NCI-H774 (cell line): ENCODE measurements around the gene TTLL6.
"Not testable (repeated sequence)": the region's sequence is repeated elsewhere in the genome, so short reads cannot be mapped to it uniquely, and the experiment has no call there.

Source experiments
- DNase-seq: peaks from one replicate; lab custom pipeline; 2025; lab: John Stamatoyannopoulos, UW

The TTLL6 gene

GRCh38 chr17:48723423-48724250 lies 93.4 kb downstream of the TTLL6 start:
- DNase-seq: peak; percentile 34

DNA sequence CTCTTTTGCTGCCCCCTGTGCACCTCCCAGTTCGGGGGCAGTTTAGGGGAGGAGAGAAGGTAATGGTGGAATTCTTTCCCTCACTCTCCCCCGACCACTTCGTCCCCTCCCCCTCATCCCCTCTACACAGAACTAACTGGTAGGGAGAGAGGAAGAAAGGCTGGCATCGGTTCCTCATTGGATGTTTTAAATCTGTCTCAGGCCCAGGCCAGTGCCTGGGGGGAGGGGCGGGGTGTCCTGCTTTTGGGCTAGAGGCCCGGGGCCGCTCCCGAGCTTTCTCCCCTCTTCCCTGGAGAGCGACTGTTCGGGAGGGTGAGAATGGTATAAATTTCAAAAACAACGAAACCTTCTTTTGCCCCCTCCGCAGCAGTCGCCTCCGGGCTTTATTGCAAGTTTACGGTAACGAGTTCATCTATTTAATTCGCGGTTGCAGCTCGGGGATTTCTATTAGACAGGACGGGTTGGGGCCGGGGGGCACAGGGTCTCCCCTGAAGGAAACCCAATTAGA lies 94.1 kb downstream of the TTLL6 start, which contains the start of gene PRAC2:
Gene PRAC2, plus strand, starts transcription at position 271 of the 508 bp plus-strand sequence. CDS start 1,226 bp downstream, outside the sequence.
- no peak for DNase-seq

DNA sequence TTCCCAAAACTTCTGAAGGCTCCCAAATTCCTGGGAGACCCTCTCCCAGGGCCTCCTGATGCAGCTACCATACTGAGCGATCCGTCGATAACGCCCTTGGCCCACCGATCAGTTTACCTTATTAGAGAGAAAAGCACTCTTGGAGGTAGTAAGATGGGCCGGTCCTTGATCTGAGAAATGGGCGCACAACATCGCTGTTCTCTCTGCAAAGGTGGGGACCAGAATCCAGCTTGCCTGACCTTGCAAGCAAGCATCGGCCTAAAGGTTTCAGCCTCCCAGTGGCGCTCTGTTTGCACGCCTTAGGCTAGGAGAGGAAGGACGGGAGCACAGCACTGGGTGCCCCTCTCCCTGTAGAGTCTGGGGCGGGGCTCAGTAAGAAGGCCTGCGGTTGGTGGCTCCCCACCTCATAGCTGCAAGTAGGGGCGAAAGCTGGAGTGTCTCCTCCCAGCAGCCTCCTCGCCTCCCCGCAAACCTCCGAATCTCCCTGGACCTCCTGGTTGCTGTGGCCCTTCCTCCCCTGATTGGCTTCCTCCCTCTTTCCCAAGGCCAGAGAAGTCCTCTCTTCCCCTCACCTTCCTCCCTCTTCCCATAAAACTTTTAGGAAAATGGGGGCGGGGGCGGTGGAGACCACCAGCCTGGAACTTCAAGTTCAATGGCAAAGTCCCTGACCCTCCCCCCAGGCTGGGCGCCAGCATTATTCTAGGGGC lies 94.7 kb downstream of the TTLL6 start, which contains the start of gene PRAC1:
Gene PRAC1, minus strand, starts transcription at position 318 of the 707 bp plus-strand sequence. Its CDS starts 126 bp downstream, at position 192.
- DNase-seq: no peak

GRCh38 chr17:48721009-48721402 lies 96.0 kb downstream of the TTLL6 start:
- no peak for DNase-seq

DNA sequence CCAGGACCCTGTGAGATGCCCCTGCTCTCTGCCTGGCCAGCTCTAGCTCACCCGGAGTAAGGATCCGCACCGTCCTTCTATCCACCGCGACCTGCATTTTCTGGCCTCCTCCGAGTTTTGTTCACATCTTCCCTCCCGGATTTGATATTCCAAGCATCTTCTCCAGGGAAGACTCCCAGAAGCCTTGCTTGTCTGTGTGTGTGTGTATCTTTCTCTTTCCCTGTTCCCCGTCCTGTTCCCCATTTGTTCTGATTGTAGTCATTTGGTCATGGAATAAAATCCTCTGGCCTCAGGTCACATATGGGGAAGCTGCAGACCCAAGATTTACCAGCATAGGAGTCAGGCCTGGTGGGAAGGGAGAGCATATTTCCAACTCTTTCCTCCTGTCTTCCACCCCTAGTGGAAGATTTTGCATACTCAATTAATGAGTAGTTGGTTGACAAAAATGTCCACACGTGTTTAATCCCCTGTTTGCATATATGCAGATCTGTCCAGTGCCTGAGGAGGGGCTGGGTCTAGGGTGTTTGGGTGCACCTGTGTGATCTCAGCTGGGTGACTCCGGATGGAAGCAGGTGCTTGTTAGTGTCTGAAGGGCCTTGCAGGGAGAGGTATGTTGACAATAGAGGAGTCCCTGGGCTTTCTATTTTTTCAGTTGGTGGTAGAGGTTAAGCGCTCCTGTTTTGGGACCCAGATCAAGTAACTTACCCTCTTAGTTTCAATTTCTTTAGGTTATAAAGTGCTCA lies 96.6 kb downstream of the TTLL6 start:
- peak; percentile 53 for DNase-seq

- no peak for DNase-seq
Measured at GRCh38 chr17:48719642-48720265, 97.3 kb downstream of the TTLL6 start.

DNA sequence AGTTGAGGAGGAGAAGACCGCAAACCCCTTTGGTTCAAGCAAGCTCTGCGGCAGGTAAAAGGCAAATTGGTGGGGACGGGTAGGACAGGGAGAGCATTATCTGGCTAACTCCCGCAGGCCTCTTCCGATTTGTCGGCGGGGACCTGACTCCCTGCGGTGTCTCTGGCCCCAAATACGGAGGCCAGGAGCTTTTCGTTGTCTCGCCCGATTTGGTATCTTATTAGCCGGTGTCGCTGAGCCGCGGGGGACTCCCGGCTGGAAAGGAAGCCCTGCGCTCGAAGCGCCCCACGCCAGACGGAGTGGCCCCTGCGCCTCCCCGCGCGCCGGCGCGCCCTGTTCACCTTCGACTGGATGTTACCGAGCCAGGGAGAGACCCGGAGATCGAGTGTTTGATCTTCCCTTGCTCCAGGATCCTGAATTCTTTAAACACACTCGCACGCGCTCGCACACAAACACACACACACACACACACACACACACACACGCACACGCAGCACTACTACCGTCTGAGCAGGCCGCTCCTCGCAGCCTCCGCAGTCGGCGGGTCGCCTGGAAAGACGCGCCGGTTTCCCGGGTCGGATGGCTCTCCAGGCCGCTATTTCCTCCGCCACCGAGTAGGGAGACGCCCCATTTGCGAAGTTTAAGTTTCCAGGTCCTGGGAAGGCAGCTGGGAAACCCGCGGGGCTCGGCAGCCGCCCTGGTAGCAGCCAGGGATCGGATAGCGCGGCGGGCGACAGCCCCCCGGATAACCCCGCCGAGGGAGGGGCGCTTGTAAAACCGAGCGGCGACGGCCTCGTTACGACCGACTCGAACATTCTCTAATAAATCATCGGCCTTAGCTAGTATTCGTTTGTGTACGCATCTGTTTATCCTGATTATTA lies 98.0 kb downstream of the TTLL6 start:
- DNase-seq: no peak

GRCh38 chr17:48718227-48718760 lies 98.7 kb downstream of the TTLL6 start:
- DNase-seq: no peak

DNA sequence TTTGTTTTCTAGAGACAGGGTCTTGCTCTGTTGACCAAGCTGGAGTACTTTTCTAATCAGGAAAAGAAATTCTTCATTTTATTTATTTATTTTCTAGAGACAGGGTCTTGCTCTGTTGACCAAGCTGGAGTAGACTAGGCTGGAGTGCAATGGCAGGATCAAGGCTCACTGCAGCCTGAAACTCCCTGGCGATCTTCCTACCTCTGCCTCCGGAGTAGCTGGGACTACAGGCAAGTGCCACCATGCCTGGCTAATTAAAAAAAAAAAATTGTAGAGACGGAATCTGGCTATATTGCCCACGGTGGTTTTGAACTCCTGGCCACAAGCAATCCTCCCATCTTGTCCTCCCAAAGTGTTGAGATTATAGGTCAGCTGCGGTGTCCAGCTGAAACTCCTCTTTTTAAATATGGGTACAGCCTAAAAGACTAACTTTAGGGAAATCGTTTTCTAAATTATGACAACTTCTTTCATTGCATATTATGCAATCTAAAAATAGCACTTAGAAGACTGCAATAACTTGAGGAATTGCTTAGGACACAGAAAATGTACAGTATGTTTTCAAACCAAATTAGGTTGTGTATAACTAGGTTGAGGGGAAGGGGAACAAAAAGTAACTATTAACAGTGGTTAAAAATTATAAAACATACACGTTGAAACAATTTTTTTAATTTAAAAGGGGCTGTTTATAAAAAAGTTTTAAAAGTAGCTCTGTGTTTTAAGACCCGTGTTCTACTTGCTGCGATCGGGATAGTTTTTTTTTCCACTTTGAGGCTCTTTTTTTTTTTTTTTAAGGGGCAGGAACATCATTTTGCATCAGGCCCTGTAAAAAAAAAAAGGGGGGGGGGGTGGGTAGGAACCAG lies 99.4 kb downstream of the TTLL6 start:
- DNase-seq: no peak

DNA sequence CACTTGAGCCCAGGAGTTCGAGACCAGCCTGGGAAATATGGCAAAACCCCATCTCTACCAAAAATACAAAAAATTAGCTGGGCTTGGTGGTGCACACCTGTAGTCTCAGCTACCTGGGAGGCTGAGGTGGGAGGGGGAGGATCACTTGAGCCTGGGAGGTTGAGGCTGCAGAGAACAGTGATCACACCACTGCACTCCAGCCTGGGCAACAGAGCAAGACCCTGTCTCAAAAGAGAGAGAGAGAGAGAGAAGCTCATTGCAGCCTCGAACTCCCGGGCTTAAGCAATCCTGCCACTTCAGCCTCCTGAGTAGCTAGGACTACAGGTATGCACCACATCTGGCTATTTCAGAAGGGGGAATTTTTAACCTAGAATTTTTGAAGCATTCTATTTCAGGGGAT lies 100.5 kb downstream of the TTLL6 start:
- DNase-seq: not testable (repeated sequence)

DNA sequence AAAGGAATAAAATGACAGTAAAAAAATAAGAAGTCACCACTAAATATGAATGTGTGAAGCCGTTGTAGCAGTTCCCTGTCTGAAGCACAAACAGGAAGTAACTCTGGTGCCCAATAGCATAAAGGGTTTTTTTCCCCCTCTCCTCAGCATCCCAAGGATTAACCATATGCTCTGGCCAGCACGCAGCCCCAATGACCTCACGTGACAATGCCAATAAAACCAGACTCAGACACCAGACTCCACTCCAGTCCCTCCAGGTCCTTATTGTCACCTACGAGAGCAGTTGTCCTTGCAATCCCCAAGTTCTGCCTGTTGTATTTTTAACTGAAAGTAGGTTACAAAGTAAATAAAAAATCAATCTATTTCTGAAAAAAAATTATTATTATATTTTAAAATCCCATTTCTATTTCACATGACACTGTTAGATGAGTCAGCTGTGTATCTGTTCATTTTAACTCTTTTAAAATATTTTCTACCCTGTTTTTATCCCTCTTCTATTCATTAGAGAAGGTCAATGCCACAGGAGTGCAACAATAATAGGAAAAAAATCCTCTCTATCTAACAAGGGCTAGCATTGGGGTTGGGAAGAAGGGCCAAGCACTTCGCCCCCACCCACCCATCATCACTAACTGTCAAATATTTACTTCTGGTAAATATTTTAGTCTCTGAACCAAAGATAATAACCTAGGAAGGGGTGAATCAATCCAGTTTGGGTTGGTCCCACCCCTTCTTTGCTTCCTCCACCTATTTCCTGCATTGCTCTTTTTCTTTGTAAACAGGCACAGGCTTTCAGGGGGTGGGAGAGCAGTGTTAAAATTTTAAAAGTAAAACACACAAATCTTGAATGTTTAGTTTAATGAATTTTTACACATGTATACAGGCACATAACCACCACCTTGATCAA lies 101.3 kb downstream of the TTLL6 start:
- no peak for DNase-seq
